Spleen (tissue), 7 donors: ENCODE data around the gene CEP72.

Source experiments
- CTCF ChIP-seq, 11 experiments: fragments of 200-600 bp in 7 of 11; fragments of 450-650 bp in 4 of 11; sonication (generic) in 4 of 11; IDR thresholded peaks in 8 of 11; conservative IDR thresholded peaks in 3 of 11; 1 replicate in 7 of 11; 2 replicates in 4 of 11; pipeline versions ENCODE4 v1.4.0 to v1.8.0; 2016 to 2021; ENCODE audit warnings: antibody characterized with exemption in 11 of 11, inconsistent platforms in 4 of 11, mild to moderate bottlenecking in 1 of 11
- POLR2AphosphoS5 ChIP-seq, 3 donors: sonication (generic); formaldehyde crosslinking; IDR thresholded peaks; one replicate each; pipeline ENCODE4 v1.5.1; 2017; ENCODE audit warnings: antibody characterized with exemption in 3 of 3
- donor health status: DM: no; HTN: no; CAD: no; lungs with moderate emphysema.
- donor health status: DM: no; HTN: no; CAD: no.
- donor health status: DM: no; HTN: no; CAD: no.

- TF ChIP-seq POLR2AphosphoS5 (IDR thresholded peaks at IDR 0.05) (no peak), CTCF (IDR thresholded peaks at IDR 0.05 in 8 of 11, conservative IDR thresholded peaks at IDR 0.05 in 3 of 11) (no peak)
Measured at GRCh38 chr5:668283-668995, 56.3 kb downstream of the CEP72 start.
